ENCODE results near the gene CAPZA1. TPM values are rescaled to one million over a fixed set of nuclear protein-coding genes. Genes with fewer than 3 reads are reported as not detected.

The CAPZA1 gene
- total RNA-seq, 2 donors from 2014 or later = 87.3 to 144 TPM

DNA sequence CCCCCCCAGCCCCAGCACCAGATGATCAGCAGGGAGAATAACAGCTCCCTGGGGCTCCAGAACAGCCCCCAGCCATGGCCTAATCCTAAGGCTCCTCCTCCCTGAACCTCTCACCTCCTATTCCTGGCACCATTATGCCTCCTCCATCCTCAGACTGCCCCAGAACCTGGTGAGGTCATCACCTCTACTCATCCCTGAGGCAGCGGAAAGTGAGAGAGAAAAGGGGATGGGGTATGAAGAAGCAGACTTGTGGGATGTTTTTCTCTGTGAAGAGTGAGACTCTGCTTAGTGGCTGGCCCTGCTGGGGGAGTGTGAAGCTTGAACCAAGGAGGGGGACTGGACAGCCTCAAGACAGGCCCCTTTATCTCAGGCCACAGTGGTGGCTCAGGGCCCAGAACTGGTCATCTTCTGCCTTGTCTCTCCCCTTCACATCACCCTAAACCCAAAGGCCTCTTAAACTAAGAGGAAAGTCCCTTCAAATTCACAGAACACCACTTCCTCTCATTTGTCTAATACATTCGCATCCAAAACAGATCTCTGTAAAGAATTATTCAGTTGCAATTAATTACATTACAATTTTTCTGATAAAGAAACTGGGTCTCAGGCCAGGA, 97.7 kb downstream of the CAPZA1 start:
- H3K36me3 ChIP-seq = no peaks in the 10 kb centered on the region
- no peaks in the 10 kb centered on the region for H3K27me3 ChIP-seq (replicated peaks; ENCODE audit: insufficient read depth)
- no peak overlapping the region for H3K4me3 ChIP-seq
- no peak overlapping the region for H3K27ac ChIP-seq
- peaks cover 5 to 23% of the 10 kb centered on the region in 2 donors for H3K4me1 ChIP-seq (ENCODE audit: control insufficient read depth in 1 of 2, low read depth in 2 of 2)
- TF ChIP-seq, protein P1, sequence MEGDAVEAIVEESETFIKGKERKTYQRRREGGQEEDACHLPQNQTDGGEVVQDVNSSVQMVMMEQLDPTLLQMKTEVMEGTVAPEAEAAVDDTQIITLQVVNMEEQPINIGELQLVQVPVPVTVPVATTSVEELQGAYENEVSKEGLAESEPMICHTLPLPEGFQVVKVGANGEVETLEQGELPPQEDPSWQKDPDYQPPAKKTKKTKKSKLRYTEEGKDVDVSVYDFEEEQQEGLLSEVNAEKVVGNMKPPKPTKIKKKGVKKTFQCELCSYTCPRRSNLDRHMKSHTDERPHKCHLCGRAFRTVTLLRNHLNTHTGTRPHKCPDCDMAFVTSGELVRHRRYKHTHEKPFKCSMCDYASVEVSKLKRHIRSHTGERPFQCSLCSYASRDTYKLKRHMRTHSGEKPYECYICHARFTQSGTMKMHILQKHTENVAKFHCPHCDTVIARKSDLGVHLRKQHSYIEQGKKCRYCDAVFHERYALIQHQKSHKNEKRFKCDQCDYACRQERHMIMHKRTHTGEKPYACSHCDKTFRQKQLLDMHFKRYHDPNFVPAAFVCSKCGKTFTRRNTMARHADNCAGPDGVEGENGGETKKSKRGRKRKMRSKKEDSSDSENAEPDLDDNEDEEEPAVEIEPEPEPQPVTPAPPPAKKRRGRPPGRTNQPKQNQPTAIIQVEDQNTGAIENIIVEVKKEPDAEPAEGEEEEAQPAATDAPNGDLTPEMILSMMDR (IDR thresholded peaks at IDR 0.05) = no peak
- no peak for DNase-seq (ENCODE audit: low spot score)
- ATAC-seq (ENCODE audit: insufficient number of reproducible peaks, low FRiP score, low read depth) = no peak
- H3K9me3 ChIP-seq = no peaks in the 10 kb centered on the region

DNA sequence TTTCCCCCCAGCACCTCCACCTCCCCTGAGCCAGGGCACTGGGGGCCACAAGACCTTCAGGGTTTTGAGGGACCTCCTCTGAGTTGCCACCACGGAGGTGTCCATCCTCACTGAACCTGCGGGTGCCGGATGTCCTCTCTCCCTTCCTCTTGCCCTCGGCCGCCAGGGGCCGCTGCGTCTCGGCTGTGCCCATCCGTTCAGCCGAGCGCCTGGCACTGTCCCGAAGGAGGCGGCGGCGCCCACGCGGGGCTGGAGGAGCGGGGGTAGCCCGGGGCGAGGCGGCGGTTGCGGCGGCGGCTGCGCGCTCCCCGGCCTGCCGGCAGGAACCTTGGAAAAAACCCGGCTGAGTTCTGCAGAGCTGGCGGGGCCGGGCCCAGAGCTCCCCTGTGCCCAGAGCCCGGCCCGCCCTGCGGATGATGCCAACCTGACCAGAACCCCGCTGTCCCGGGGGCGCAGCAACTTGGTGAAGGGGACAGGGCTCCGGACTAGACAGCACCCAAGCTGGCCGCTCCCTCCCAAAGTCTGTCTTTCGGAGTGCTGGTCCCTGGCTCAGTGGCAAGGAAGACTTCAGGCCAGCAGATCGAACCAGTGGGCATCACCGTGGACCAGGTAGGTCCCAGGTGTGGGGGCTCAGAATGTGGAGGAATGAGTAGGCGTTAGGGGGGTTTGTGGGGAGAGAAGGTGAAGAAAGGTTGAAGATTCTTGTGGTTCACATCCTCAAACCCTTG, 99.2 kb downstream of the CAPZA1 start:
- peaks cover 5 to 20% of the 10 kb centered on the region in 2 donors for H3K4me1 ChIP-seq (ENCODE audit: control insufficient read depth in 1 of 2, low read depth in 2 of 2)
- no peak overlapping the region for H3K27ac ChIP-seq
- peak overlapping the region; percentile 67 for H3K4me3 ChIP-seq
- H3K9me3 ChIP-seq = no peaks in the 10 kb centered on the region
- ATAC-seq (ENCODE audit: insufficient number of reproducible peaks, low FRiP score, low read depth) (no peak), DNase-seq (ENCODE audit: low spot score) (no peak)
- H3K36me3 ChIP-seq = no peaks in the 10 kb centered on the region
- no peaks in the 10 kb centered on the region for H3K27me3 ChIP-seq (replicated peaks; ENCODE audit: insufficient read depth)
- TF ChIP-seq, protein P1 (IDR thresholded peaks at IDR 0.05) = peak; percentile 88

DNA sequence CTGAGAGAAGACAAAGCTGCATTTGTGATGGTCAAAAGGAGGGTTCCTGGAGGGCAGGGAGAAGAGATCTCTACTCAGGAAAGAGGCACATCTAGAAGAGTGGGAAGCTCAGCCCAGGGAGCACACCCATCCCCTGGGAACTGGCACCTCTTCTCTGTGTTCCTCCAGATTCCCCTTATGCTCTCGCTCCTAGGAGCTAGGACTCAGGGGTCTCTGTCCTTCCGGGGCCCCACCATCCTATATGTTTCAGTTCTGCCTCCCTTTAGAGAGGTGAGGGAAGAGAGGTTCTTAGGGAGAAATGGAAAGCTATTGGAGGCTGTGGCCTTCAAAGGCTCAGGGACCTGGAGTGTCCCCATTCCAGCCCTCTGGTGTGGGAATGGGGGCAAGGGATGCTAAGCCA, 100.1 kb downstream of the CAPZA1 start:
- no peaks in the 10 kb centered on the region for H3K9me3 ChIP-seq

DNA sequence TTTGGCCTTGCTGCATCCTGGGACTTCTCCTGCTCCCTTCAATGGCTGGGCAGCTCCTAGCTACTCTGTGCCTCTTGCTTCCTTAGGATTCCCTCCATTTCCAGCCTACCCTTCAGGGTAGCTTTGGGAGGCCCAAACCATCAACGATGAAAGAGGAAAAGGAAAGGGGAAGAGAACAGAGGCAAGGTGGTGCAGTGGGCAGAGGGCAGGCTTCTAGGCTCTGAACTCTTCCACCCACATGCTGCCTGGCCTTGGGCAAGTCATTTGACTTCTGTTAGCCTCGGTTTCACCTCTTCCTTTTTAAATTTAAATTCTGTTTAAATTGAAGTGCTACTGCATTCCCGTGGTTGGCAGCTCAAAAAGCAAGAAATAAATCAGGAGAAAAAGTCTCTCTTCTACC, 101.2 kb downstream of the CAPZA1 start:
- ATAC-seq (ENCODE audit: insufficient number of reproducible peaks, low FRiP score, low read depth) (no peak), DNase-seq (ENCODE audit: low spot score) (no peak)
- Histone ChIP-seq H3K4me1 (ENCODE audit: control insufficient read depth in 1 of 2, low read depth in 2 of 2) (peaks cover 5 to 11% of the 10 kb centered on the region in 2 donors), H3K9me3 (no peaks in the 10 kb centered on the region), H3K27ac (no peak overlapping the region), H3K4me3 (no peak overlapping the region), H3K27me3 (replicated peaks; ENCODE audit: insufficient read depth) (no peaks in the 10 kb centered on the region), H3K36me3 (no peaks in the 10 kb centered on the region)
- TF ChIP-seq, protein P1 (IDR thresholded peaks at IDR 0.05) = no peak

More for the DNA sequence above, 100.1 kb downstream of the CAPZA1 start:
- Histone ChIP-seq H3K27ac (no peak overlapping the region), H3K4me1 (ENCODE audit: control insufficient read depth in 1 of 2, low read depth in 2 of 2) (peaks cover 5 to 12% of the 10 kb centered on the region in 2 donors), H3K27me3 (replicated peaks; ENCODE audit: insufficient read depth) (no peaks in the 10 kb centered on the region), H3K4me3 (no peak overlapping the region), H3K36me3 (no peaks in the 10 kb centered on the region)
- no peak for DNase-seq (ENCODE audit: low spot score)
- TF ChIP-seq, protein P1 (IDR thresholded peaks at IDR 0.05) = no peak
- ATAC-seq (ENCODE audit: insufficient number of reproducible peaks, low FRiP score, low read depth) = no peak

Other genes with a start within 250 kb of the CAPZA1 start
- 10 to 100 TPM; 32.5 to 66.5 TPM for gene CTTNBP2NL, start 223.6 kb upstream of the CAPZA1 start, total RNA-seq
- 10 to 100 TPM; 10.0 to 15.4 TPM for gene WNT2B, start 110.9 kb upstream of the CAPZA1 start, total RNA-seq
- gene ST7L, start 691 bp upstream of the CAPZA1 start, total RNA-seq = 10 to 100 TPM; 20.3 to 32.2 TPM
- 10 to 100 TPM; 28.3 to 31.9 TPM for gene MOV10, start 54.8 kb downstream of the CAPZA1 start, total RNA-seq
- gene RHOC, start 87.3 kb downstream of the CAPZA1 start, total RNA-seq = 100 to 1,000 TPM; 297 to 378 TPM
- gene PPM1J, start 95.5 kb downstream of the CAPZA1 start, total RNA-seq = 1 to 10 TPM; 2.3 to 2.7 TPM

Data from thoracic aorta (tissue), 2 donors.